Measurements from ENCODE around the gene HES7.
"Not testable (repeated sequence)": the region's sequence is repeated elsewhere in the genome, so short reads cannot be mapped to it uniquely, and the experiment has no call there.

The HES7 gene

DNA sequence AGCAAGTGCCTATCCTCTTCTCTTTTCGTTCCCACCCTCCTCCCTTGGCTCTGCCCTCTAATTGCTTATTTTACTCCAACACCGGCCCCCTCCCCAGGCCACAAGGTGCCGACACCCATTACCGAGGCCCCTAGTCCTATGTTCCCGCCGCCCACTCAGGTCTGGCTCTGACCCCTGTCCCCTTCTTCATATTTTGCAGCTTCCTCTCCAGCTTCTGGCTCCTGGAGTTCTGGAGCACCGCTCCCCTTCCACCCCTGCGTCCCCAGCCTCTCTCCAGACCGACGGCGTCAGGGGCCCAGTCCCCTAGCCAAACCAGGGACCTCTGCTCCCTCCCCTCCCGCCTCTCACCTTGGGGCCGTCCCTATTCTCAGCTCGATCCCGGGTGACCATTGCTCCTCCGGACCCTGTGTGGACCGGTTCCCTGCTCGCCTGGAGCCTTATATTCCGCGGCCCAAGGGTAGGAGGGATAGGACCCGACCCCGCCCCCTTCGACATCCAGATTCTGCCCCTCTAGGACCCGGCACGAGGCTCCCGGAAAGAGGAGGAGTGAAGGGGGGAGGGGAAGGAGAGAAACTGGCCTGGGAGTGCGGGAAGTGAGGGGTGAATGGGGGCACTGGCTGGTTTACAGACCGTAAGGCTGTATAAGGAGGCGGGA is at the start of gene HES7:
Gene HES7, minus strand, starts transcription at position 412 of the 655 bp plus-strand sequence. Its CDS starts 22 bp downstream, at position 390.
- Histone ChIP-seq H3K27ac (ENCODE audit: low read depth, low read length, poor library complexity, severe bottlenecking) (no peak within 1 kb of the TSS), H3K9me2 (ENCODE audit: low read depth, low read length) (no peaks in the 10 kb centered on the region), H3K27me3 (ENCODE audit: insufficient read depth, low read length) (peaks cover 6% of the 10 kb centered on the region), H4K20me1 (ENCODE audit: insufficient read depth, low read length) (no peaks in the 10 kb centered on the region), H3K9me3 (ENCODE audit: low read length) (no peaks in the 10 kb centered on the region), H3K4me1 (ENCODE audit: insufficient read depth, low read length, severe bottlenecking) (peaks cover 58% of the 10 kb centered on the region), H3K4me3 (ENCODE audit: low read depth, low read length, poor library complexity, severe bottlenecking) (peak within 1 kb of the TSS; percentile 98), H3K79me2 (ENCODE audit: insufficient read depth, low read length) (no peaks in the 10 kb centered on the region), H3K36me3 (ENCODE audit: insufficient read depth, low read length) (no peaks in the 10 kb centered on the region), H3K4me2 (ENCODE audit: low read length) (peak within 1 kb of the TSS; percentile 88), H2AFZ (ENCODE audit: low read length) (no peak within 1 kb of the TSS), H3F3A (ENCODE audit: insufficient read depth, low read length) (peaks cover 12% of the 10 kb centered on the region), H3K9ac (ENCODE audit: low read length) (peak within 1 kb of the TSS; percentile 64; the same call in 1 of the 2 replicates)
- TF ChIP-seq EZH2 (IDR thresholded peaks at IDR 0.05; ENCODE audit: borderline replicate concordance, low read length) = no peak
- TF ChIP-seq, protein P1, sequence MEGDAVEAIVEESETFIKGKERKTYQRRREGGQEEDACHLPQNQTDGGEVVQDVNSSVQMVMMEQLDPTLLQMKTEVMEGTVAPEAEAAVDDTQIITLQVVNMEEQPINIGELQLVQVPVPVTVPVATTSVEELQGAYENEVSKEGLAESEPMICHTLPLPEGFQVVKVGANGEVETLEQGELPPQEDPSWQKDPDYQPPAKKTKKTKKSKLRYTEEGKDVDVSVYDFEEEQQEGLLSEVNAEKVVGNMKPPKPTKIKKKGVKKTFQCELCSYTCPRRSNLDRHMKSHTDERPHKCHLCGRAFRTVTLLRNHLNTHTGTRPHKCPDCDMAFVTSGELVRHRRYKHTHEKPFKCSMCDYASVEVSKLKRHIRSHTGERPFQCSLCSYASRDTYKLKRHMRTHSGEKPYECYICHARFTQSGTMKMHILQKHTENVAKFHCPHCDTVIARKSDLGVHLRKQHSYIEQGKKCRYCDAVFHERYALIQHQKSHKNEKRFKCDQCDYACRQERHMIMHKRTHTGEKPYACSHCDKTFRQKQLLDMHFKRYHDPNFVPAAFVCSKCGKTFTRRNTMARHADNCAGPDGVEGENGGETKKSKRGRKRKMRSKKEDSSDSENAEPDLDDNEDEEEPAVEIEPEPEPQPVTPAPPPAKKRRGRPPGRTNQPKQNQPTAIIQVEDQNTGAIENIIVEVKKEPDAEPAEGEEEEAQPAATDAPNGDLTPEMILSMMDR (IDR thresholded peaks at IDR 0.05; ENCODE audit: low read length) = no peak

DNA sequence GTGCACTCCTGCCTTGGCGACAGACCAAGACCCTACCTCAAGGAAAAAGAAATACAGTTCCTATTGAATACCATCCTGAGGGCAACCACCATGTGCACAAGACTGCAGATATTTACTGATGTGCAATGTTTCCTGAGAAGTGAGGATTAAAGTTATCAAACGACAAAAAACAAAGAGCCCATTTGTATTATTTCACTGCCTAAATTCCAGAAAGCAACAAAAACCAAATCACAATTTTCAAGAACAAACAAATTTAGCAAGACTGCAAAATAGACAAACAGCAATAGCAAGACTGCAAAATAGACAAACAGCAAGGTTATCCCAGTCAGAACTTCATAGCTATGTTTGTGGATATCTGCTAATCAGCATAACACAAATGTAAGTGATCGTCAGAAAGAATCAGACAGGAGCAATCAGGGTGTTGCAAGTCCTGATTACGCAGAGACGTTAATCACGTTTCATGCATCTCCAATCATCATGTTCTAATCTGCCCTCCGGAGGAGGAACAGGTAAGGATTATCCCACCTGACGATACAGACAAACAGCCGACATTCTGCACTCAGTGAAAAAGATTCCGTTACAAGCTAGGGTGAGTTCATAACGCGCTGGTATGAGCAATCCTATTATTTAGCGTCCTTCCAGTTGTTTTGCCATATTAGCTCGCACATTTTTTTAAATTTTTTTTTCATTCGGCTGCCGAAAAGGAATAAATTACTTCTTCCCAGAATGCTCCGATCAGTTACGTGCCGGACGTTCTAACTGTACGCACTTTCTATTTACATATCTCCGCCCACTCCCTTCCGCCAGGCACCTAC is 49.4 kb upstream of the HES7 start:
- no peaks in the 10 kb centered on the region for H3K27me3 ChIP-seq (ENCODE audit: insufficient read depth, low read length)
- H4K20me1 ChIP-seq (ENCODE audit: insufficient read depth, low read length) = no peaks in the 10 kb centered on the region
- H3K79me2 ChIP-seq (ENCODE audit: insufficient read depth, low read length) = no peaks in the 10 kb centered on the region
- H3K4me2 ChIP-seq (ENCODE audit: low read length) = peak overlapping the region; percentile 98
- TF ChIP-seq, protein P1 (IDR thresholded peaks at IDR 0.05; ENCODE audit: low read length) = no peak
- TF ChIP-seq EZH2 (IDR thresholded peaks at IDR 0.05; ENCODE audit: borderline replicate concordance, low read length) = no peak
- no peaks in the 10 kb centered on the region for H3K36me3 ChIP-seq (ENCODE audit: insufficient read depth, low read length)
- no peaks in the 10 kb centered on the region for H3K9me3 ChIP-seq (ENCODE audit: low read length)
- H2AFZ ChIP-seq (ENCODE audit: low read length) = no peak overlapping the region
- peak overlapping the region; percentile 95 for H3K27ac ChIP-seq (ENCODE audit: low read depth, low read length, poor library complexity, severe bottlenecking)
- H3F3A ChIP-seq (ENCODE audit: insufficient read depth, low read length) = no peaks in the 10 kb centered on the region
- peak overlapping the region; percentile 77 for H3K9ac ChIP-seq (ENCODE audit: low read length)
- H3K4me3 ChIP-seq (ENCODE audit: low read depth, low read length, poor library complexity, severe bottlenecking) = peak overlapping the region; percentile 89
- peaks cover 55% of the 10 kb centered on the region for H3K4me1 ChIP-seq (ENCODE audit: insufficient read depth, low read length, severe bottlenecking)
- no peaks in the 10 kb centered on the region for H3K9me2 ChIP-seq (ENCODE audit: low read depth, low read length)

DNA sequence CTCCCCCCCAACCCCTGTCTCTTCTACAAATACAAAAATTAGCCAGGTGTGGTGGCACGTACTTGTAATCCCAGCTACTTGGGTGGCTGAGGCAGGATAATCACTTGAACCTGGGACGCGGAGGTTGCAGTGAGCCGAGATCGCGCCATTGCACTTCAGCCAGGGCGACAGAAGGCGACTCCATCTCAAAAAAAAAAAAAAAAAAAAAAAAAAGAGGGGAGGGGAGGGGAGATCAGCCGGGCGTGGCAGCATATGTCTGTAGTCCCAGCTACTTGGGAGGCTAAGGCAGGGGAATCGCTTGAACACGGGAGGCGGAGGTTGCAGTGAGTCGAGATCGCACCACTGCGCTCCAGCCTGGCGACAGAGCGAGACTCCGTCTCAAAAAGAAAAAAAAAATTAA is 46.3 kb upstream of the HES7 start:
- not testable (repeated sequence) for H2AFZ ChIP-seq (ENCODE audit: low read length); H3K36me3 ChIP-seq (ENCODE audit: insufficient read depth, low read length); H3K9me2 ChIP-seq (ENCODE audit: low read depth, low read length); H3K9ac ChIP-seq (ENCODE audit: low read length); H3K9me3 ChIP-seq (ENCODE audit: low read length); H3K79me2 ChIP-seq (ENCODE audit: insufficient read depth, low read length); H3F3A ChIP-seq (ENCODE audit: insufficient read depth, low read length); H3K27ac ChIP-seq (ENCODE audit: low read depth, low read length, poor library complexity, severe bottlenecking); H3K27me3 ChIP-seq (ENCODE audit: insufficient read depth, low read length); H3K4me3 ChIP-seq (ENCODE audit: low read depth, low read length, poor library complexity, severe bottlenecking); H4K20me1 ChIP-seq (ENCODE audit: insufficient read depth, low read length)
- Histone ChIP-seq H3K4me1 (ENCODE audit: insufficient read depth, low read length, severe bottlenecking) (peaks cover 40% of the 10 kb centered on the region), H3K4me2 (ENCODE audit: low read length) (peak overlapping the region; percentile 38; the same call in 1 of the 2 replicates)

All from OCI-LY1 (cell line).